NCI-H2171 (cell line): Measurements from ENCODE around the gene SEC24B.
"Not testable (repeated sequence)": the region's sequence is repeated elsewhere in the genome, so short reads cannot be mapped to it uniquely, and the experiment has no call there.

Experiments
- DNase-seq: peaks from one replicate; lab custom pipeline; 2025; lab: John Stamatoyannopoulos, UW

SEC24B gene

GRCh38 chr4:109432696-109433095 is 919 bp upstream of the SEC24B start:
- DNase-seq, result no peak

GRCh38 chr4:109434007-109434971 is 674 bp downstream of the SEC24B start:
- DNase-seq, result no peak

- DNase-seq, result no peak
Observed at GRCh38 chr4:109435635-109436034, 2.0 kb downstream of the SEC24B start.

- DNase-seq, result no peak
Observed at GRCh38 chr4:109436504-109436903, 2.9 kb downstream of the SEC24B start.

GRCh38 chr4:109440948-109441347 is 7.3 kb downstream of the SEC24B start:
- no peak for DNase-seq

GRCh38 chr4:109441862-109442458 is 8.3 kb downstream of the SEC24B start:
- DNase-seq, result no peak

GRCh38 chr4:109444182-109444844 is 10.7 kb downstream of the SEC24B start:
- no peak for DNase-seq

- no peak for DNase-seq
Observed at GRCh38 chr4:109447278-109447677, 13.7 kb downstream of the SEC24B start.

GRCh38 chr4:109451544-109452273 is 18.1 kb downstream of the SEC24B start:
- no peak for DNase-seq

- not testable (repeated sequence) for DNase-seq
Observed at GRCh38 chr4:109453110-109453509, 19.5 kb downstream of the SEC24B start.

- DNase-seq, result no peak
Observed at GRCh38 chr4:109462297-109462696, 28.7 kb downstream of the SEC24B start.

- DNase-seq, result no peak
Observed at GRCh38 chr4:109462802-109463201, 29.2 kb downstream of the SEC24B start.

- DNase-seq, result no peak
Observed at GRCh38 chr4:109465069-109465468, 31.5 kb downstream of the SEC24B start.

- no peak for DNase-seq
Observed at GRCh38 chr4:109469915-109470314, 36.3 kb downstream of the SEC24B start.

- no peak for DNase-seq
Observed at GRCh38 chr4:109472343-109472761, 38.7 kb downstream of the SEC24B start.

GRCh38 chr4:109473824-109474223 is 40.2 kb downstream of the SEC24B start:
- no peak for DNase-seq

GRCh38 chr4:109486007-109486406 is 52.4 kb downstream of the SEC24B start:
- no peak for DNase-seq

- no peak for DNase-seq
Observed at GRCh38 chr4:109494563-109494962, 60.9 kb downstream of the SEC24B start.

GRCh38 chr4:109495514-109495913 is 61.9 kb downstream of the SEC24B start:
- DNase-seq, result no peak

- DNase-seq, result no peak
Observed at GRCh38 chr4:109496875-109497274, 63.3 kb downstream of the SEC24B start.

- no peak for DNase-seq
Observed at GRCh38 chr4:109497511-109497910, 63.9 kb downstream of the SEC24B start.

GRCh38 chr4:109499513-109499912 is 65.9 kb downstream of the SEC24B start:
- no peak for DNase-seq
